Measurements from ENCODE around the gene LBHD2. TPM values are rescaled to one million over a fixed set of nuclear protein-coding genes. Genes with fewer than 3 reads are reported as not detected.

LBHD2 gene
- total and polyA plus RNA-seq, 7 donors: 0.17 TPM; not detected in 6

- peaks cover 0 to 13% (median 9%) of the 10 kb centered on the region in 4 donors for H3K4me1 ChIP-seq
- intact Hi-C loops (cut with DNase I): loop anchor here (2.0 kb wide), 1 partner anchor 218 kb away; no protein-coding TSS in a partner anchor
- DNase-seq: peak; percentile 83
Observed at GRCh38 chr14:103074729-103075367, 9.2 kb upstream of the LBHD2 start.

GRCh38 chr14:103078420-103078749 is 5.6 kb upstream of the LBHD2 start:
- Histone ChIP-seq H3K27me3 (peaks cover 0 to 20% (median 0%) of the 10 kb centered on the region in 3 donors), H3K9me3 (no peaks in the 10 kb centered on the region), H3K36me3 (no peaks in the 10 kb centered on the region), H3K27ac (no peak overlapping the region), H3K4me3 (no peak overlapping the region), H3K4me1 (peaks cover 0 to 13% (median 9%) of the 10 kb centered on the region in 4 donors)
- intact Hi-C loops (cut with DNase I): no loop called here
- DNase-seq: peak; percentile 92
- TF ChIP-seq EP300 (IDR thresholded peaks at IDR 0.05) (no peak), POLR2A (IDR thresholded peaks at IDR 0.05) (no peak), CTCF (IDR thresholded peaks at IDR 0.05) (peak in 3 of 4 experiments; percentile 58 to 75 (median 68)), POLR2AphosphoS5 (IDR thresholded peaks at IDR 0.05) (peak in 3 of 4 donors; percentile 39 to 80 (median 73))
- 6 to 12% methylated on average over 9 of the region's 9 CpGs for WGBS, 2 donors

More at GRCh38 chr14:103074729-103075367, 9.2 kb upstream of the LBHD2 start:
- Histone ChIP-seq H3K36me3 (no peaks in the 10 kb centered on the region), H3K4me3 (peak overlapping the region in 3 of 4 donors; percentile 38 to 48 (median 40)), H3K9me3 (no peaks in the 10 kb centered on the region), H3K27me3 (peaks cover 0 to 7% (median 0%) of the 10 kb centered on the region in 3 donors), H3K27ac (peak overlapping the region; percentile 46 to 66 (median 59))
- 6 to 27% methylated on average over 21 of the region's 21 CpGs for WGBS, 2 donors
- TF ChIP-seq EP300 (IDR thresholded peaks at IDR 0.05): no peak
- no peak for TF ChIP-seq CTCF (IDR thresholded peaks at IDR 0.05)
- TF ChIP-seq POLR2AphosphoS5 (IDR thresholded peaks at IDR 0.05): no peak
- no peak for TF ChIP-seq POLR2A (IDR thresholded peaks at IDR 0.05)

GRCh38 chr14:103078860-103079587 is 5.0 kb upstream of the LBHD2 start:
- no peaks in the 10 kb centered on the region for H3K9me3 ChIP-seq
- H3K36me3 ChIP-seq: no peaks in the 10 kb centered on the region
- peaks cover 0 to 16% (median 10%) of the 10 kb centered on the region in 4 donors for H3K4me1 ChIP-seq
- DNase-seq: no peak
- TF ChIP-seq EP300 (IDR thresholded peaks at IDR 0.05) (no peak), POLR2A (IDR thresholded peaks at IDR 0.05) (no peak), CTCF (IDR thresholded peaks at IDR 0.05) (no peak), POLR2AphosphoS5 (IDR thresholded peaks at IDR 0.05) (no peak)
- intact Hi-C loops (cut with DNase I): no loop called here
- peaks cover 0 to 26% (median 3%) of the 10 kb centered on the region in 3 donors for H3K27me3 ChIP-seq
- H3K27ac ChIP-seq: no peak overlapping the region
- H3K4me3 ChIP-seq: no peak overlapping the region
- WGBS, 2 donors: 72 to 85% methylated on average over 11 of the region's 11 CpGs

GRCh38 chr14:103081951-103082350 is 2.1 kb upstream of the LBHD2 start:
- 95 to 96% methylated on average over 2 of the region's 2 CpGs for WGBS, 2 donors
- peaks cover 3 to 55% (median 25%) of the 10 kb centered on the region in 3 donors for H3K27me3 ChIP-seq

More at GRCh38 chr14:103081951-103082350, 2.1 kb upstream of the LBHD2 start:
- Histone ChIP-seq H3K9me3 (no peaks in the 10 kb centered on the region), H3K36me3 (no peaks in the 10 kb centered on the region), H3K27ac (no peak overlapping the region), H3K4me3 (no peak overlapping the region), H3K4me1 (peaks cover 0 to 6% (median 3%) of the 10 kb centered on the region in 4 donors)
- no peak for DNase-seq
- TF ChIP-seq EP300 (IDR thresholded peaks at IDR 0.05) (no peak), CTCF (IDR thresholded peaks at IDR 0.05) (no peak), POLR2A (IDR thresholded peaks at IDR 0.05) (no peak), POLR2AphosphoS5 (IDR thresholded peaks at IDR 0.05) (no peak)
- intact Hi-C loops (cut with DNase I): no loop called here
